DMS153 treated with DMSO at 0.1 percent for 48 hours (cell line): ENCODE data around the gene ATF2.
"Not testable (repeated sequence)": the region's sequence is repeated elsewhere in the genome, so short reads cannot be mapped to it uniquely, and the experiment has no call there.

Experiments
- DNase-seq: peaks from one replicate; lab custom pipeline; 2025; ENCODE audit not compliant: unreplicated experiment; lab: John Stamatoyannopoulos, UW

The ATF2 gene

GRCh38 chr2:175166216-175166824, 1.7 kb downstream of the ATF2 start:
- no peak for DNase-seq

- no peak for DNase-seq
These were observed 3.8 kb downstream of the ATF2 start for GRCh38 chr2:175164235-175164634.

- no peak for DNase-seq
These were observed 9.1 kb downstream of the ATF2 start for GRCh38 chr2:175158894-175159293.

GRCh38 chr2:175156534-175156933, 11.5 kb downstream of the ATF2 start:
- no peak for DNase-seq

- DNase-seq, result no peak
These were observed 13.3 kb downstream of the ATF2 start for GRCh38 chr2:175154661-175155082.

- DNase-seq, result no peak
These were observed 15.8 kb downstream of the ATF2 start for GRCh38 chr2:175152242-175152641.

GRCh38 chr2:175151791-175152190, 16.2 kb downstream of the ATF2 start:
- DNase-seq, result no peak

- no peak for DNase-seq
These were observed 20.8 kb downstream of the ATF2 start for GRCh38 chr2:175147186-175147585.

GRCh38 chr2:175143678-175144077, 24.3 kb downstream of the ATF2 start:
- no peak for DNase-seq

GRCh38 chr2:175143191-175143590, 24.8 kb downstream of the ATF2 start:
- DNase-seq, result no peak

- DNase-seq, result no peak
These were observed 27.7 kb downstream of the ATF2 start for GRCh38 chr2:175140332-175140731.

- DNase-seq, result no peak
These were observed 30.2 kb downstream of the ATF2 start for GRCh38 chr2:175137793-175138192.

- no peak for DNase-seq
These were observed 31.4 kb downstream of the ATF2 start for GRCh38 chr2:175136334-175137215.

GRCh38 chr2:175135862-175136261, 32.1 kb downstream of the ATF2 start:
- DNase-seq, result no peak

- DNase-seq, result no peak
These were observed 32.8 kb downstream of the ATF2 start for GRCh38 chr2:175135177-175135576.

GRCh38 chr2:175131252-175131651, 36.8 kb downstream of the ATF2 start:
- no peak for DNase-seq

GRCh38 chr2:175126661-175127060, 41.3 kb downstream of the ATF2 start:
- no peak for DNase-seq

GRCh38 chr2:175123254-175123653, 44.7 kb downstream of the ATF2 start:
- no peak for DNase-seq

GRCh38 chr2:175111200-175111657, 56.8 kb downstream of the ATF2 start:
- DNase-seq, result peak; percentile 22

- DNase-seq, result not testable (repeated sequence)
These were observed 59.9 kb downstream of the ATF2 start for GRCh38 chr2:175108091-175108490.

- DNase-seq, result no peak
These were observed 60.9 kb downstream of the ATF2 start for GRCh38 chr2:175107146-175107545.

- no peak for DNase-seq
These were observed 64.8 kb downstream of the ATF2 start for GRCh38 chr2:175103191-175103590.
